HL-60 (cell line): ENCODE data around the gene PRMT7.

Experiments
- DNase-seq, 2 experiments: peaks; one replicate each; pipeline ENCODE4 v3.0.0-alpha.2; 2010 to 2020; ENCODE audit warnings: low read depth in 1 of 2, low spot score in 1 of 2
- H3K27ac ChIP-seq: fragments of 250-450 bp; sonication (Bioruptor Pico); replicated peaks from 2 replicates; pipeline ENCODE4 v1.5.1; 2020; ENCODE audit warnings: mild to moderate bottlenecking, moderate library complexity
- H3K27me3 ChIP-seq: fragments of 250-450 bp; sonication (Bioruptor Pico); 2 replicates; pipeline ENCODE4 v1.5.1; 2021; ENCODE audit warnings: mild to moderate bottlenecking, moderate library complexity; ENCODE audit not compliant: insufficient read depth, poor library complexity, severe bottlenecking
- H3K4me3 ChIP-seq: replicated peaks from 2 replicates; pipeline ENCODE4 v1.5.1; 2011; ENCODE audit warnings: mild to moderate bottlenecking, control low read depth, low read length; ENCODE audit not compliant: insufficient read depth
- GABPA ChIP-seq: IDR thresholded peaks from 2 replicates; pipeline ENCODE4 v1.6.1; 2012; ENCODE audit warnings: low read depth
- POLR2AphosphoS5 ChIP-seq: IDR thresholded peaks from 2 replicates; pipeline ENCODE4 v1.6.1; 2012; ENCODE audit warnings: low read depth
- REST ChIP-seq: IDR thresholded peaks from 2 replicates; pipeline ENCODE4 v1.6.1; 2012; ENCODE audit warnings: low read depth; ENCODE audit not compliant: insufficient replicate concordance
- SPI1 ChIP-seq: IDR thresholded peaks from 2 replicates; pipeline ENCODE4 v1.6.1; 2012; ENCODE audit warnings: low read depth, mild to moderate bottlenecking, borderline replicate concordance
- TF ChIP-seq, protein P1 (sequence below): IDR thresholded peaks from one replicate; pipeline ENCODE4 v1.5.1; 2011; ENCODE audit warnings: low read length, control low read depth, inconsistent platforms; ENCODE audit not compliant: insufficient read depth

PRMT7 gene

DNA sequence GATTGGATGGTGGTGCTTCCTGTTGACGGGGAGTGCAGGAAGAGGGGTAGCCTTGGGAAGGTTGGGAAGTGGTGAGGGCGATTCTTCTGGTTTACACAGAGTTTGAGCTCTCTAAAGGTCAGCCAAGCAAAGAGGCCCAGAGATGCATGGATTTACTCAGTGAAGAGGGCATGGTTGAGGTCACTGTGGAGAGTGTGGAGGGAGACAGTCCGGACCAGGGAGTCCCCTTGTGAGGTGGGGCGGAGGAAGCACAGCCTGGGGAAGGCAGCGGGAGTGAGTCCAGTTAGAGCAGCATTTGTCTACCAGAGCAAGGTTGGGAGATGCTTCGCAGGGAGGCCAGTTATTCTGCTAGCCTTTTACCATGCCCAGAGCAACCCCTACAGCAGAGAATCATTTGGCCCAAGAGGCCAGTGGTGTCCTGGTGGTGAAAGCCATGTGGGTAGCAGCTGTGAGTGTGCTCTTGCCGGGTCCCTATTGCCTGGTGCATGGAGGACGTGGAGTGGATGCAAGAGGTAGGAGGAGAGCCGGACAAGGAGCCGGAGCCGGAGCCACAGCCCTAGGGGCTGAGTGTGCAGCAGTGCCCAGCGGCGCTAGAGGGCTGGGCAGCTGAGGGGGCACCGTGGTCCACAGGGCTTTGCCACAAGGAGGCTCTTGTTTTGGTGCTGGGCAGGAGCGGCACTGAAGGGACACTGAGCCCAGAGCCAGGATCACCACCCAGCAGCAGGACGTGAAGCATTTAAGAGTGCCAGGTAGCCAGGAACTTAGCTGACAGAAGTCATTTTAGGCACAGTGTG, 27.7 kb downstream of the PRMT7 start:
- no peak for DNase-seq
- Histone ChIP-seq H3K27me3 (no peaks in the 10 kb centered on the region), H3K4me3 (no peak overlapping the region), H3K27ac (no peak overlapping the region)
- TF ChIP-seq SPI1 (no peak), GABPA (no peak), POLR2AphosphoS5 (no peak), REST (no peak)
- TF ChIP-seq, protein P1, sequence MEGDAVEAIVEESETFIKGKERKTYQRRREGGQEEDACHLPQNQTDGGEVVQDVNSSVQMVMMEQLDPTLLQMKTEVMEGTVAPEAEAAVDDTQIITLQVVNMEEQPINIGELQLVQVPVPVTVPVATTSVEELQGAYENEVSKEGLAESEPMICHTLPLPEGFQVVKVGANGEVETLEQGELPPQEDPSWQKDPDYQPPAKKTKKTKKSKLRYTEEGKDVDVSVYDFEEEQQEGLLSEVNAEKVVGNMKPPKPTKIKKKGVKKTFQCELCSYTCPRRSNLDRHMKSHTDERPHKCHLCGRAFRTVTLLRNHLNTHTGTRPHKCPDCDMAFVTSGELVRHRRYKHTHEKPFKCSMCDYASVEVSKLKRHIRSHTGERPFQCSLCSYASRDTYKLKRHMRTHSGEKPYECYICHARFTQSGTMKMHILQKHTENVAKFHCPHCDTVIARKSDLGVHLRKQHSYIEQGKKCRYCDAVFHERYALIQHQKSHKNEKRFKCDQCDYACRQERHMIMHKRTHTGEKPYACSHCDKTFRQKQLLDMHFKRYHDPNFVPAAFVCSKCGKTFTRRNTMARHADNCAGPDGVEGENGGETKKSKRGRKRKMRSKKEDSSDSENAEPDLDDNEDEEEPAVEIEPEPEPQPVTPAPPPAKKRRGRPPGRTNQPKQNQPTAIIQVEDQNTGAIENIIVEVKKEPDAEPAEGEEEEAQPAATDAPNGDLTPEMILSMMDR, result no peak

GRCh38 chr16:68339214-68339613, 28.4 kb downstream of the PRMT7 start:
- DNase-seq, result no peak
- no peak overlapping the region for H3K27ac ChIP-seq

GRCh38 chr16:68342620-68343019, 31.8 kb downstream of the PRMT7 start:
- no peak for DNase-seq
- no peak overlapping the region for H3K27ac ChIP-seq
- no peak overlapping the region for H3K4me3 ChIP-seq
- TF ChIP-seq REST (no peak), SPI1 (no peak), POLR2AphosphoS5 (no peak), GABPA (no peak)
- TF ChIP-seq, protein P1, result no peak
- H3K27me3 ChIP-seq, result no peaks in the 10 kb centered on the region

More at GRCh38 chr16:68339214-68339613, 28.4 kb downstream of the PRMT7 start:
- TF ChIP-seq, protein P1, result no peak
- no peak for TF ChIP-seq GABPA
- TF ChIP-seq SPI1, result no peak
- no peak for TF ChIP-seq POLR2AphosphoS5
- no peak for TF ChIP-seq REST
- Histone ChIP-seq H3K27me3 (no peaks in the 10 kb centered on the region), H3K4me3 (no peak overlapping the region)
